GM10266 (cell line): ENCODE results near the gene ATP11C.

Experiments used
- DNase-seq: peaks from one replicate; pipeline ENCODE4 v3.0.0; 2012; ENCODE audit errors: extremely low spot score
- TF ChIP-seq, protein P1 (sequence below): IDR thresholded peaks from 2 replicates; pipeline ENCODE4 v1.5.1; 2012; ENCODE audit warnings: mild to moderate bottlenecking, low read depth; ENCODE audit not compliant: control insufficient read depth, insufficient read depth; ENCODE audit errors: missing control alignments

The ATP11C gene

DNA sequence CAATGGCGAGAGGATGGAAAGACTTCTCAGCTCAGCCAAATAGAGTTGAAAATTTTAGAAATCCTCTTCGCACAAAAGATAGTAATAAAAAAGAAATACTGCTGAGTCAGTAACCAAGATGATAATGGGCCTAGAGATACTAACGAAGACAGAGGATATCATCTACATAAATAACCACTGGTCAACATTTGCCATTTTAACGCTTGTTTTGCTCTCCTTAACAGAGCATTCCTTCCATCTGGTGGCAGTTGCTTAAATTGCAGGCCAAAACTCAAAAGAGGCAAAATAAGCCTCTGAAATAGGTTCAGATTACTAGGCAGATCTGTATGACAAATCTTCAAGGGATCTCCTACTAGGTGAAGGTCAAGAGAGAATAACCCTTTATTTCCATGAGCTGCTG, 173.2 kb downstream of the ATP11C start:
- TF ChIP-seq, protein P1, sequence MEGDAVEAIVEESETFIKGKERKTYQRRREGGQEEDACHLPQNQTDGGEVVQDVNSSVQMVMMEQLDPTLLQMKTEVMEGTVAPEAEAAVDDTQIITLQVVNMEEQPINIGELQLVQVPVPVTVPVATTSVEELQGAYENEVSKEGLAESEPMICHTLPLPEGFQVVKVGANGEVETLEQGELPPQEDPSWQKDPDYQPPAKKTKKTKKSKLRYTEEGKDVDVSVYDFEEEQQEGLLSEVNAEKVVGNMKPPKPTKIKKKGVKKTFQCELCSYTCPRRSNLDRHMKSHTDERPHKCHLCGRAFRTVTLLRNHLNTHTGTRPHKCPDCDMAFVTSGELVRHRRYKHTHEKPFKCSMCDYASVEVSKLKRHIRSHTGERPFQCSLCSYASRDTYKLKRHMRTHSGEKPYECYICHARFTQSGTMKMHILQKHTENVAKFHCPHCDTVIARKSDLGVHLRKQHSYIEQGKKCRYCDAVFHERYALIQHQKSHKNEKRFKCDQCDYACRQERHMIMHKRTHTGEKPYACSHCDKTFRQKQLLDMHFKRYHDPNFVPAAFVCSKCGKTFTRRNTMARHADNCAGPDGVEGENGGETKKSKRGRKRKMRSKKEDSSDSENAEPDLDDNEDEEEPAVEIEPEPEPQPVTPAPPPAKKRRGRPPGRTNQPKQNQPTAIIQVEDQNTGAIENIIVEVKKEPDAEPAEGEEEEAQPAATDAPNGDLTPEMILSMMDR = peak; percentile 32
- no peak for DNase-seq

DNA sequence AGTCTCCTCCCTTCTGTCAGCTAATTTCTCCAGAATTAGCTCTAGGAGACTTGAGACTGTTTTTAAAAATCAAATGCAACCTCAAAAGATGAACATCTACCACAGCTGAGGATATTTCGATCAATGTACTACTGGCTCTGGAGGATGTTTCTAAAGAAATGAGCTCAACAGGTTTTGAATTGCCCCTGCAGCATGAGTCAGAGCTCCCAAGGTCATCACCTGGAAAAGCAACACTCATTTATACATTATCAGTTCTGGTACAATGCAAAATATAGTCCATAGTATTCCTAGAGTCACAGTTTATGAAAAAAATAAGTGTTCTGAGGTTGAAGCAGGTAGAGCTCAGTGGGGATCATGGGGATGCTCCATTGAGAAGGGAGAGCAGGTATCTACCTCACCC, 174.0 kb downstream of the ATP11C start:
- no peak for DNase-seq
- TF ChIP-seq, protein P1 = no peak

DNA sequence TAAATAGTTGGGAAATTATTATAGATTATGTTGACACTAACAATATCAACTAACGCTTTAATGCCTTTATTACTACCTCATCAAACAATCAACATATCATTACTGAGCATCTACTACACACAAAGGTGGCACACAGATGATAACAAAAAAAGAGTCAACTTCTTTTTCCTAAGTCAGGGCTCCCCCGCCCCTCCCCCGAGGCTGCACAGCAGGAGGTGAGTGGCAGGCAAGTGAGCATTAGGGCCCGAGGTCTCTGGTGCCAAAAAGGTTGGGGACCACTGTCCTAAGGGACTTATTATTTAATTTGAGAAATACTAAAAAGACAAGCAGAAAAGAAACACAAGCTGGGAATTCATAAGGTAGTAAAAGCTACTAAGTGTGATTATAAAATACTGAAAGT, 174.6 kb downstream of the ATP11C start:
- DNase-seq = no peak
- TF ChIP-seq, protein P1 = no peak

DNA sequence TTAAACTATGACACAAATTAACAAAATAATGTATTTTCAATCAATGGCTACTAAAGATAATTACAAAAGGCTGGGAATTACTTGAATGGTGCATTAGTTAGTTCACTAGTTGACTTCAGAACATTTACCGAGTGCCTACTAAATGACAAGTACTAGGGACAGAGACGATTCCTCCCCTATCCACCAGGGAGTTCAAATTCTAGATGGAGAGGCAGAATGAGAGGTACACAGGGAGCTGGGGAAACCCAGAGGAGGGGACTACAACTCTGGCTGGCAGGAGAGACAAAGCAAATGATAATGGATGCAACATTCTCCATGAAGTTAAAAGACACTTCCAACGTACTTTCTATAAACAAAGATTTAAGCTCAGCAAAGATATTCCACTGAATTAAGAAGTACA, 181.8 kb downstream of the ATP11C start:
- no peak for DNase-seq

DNA sequence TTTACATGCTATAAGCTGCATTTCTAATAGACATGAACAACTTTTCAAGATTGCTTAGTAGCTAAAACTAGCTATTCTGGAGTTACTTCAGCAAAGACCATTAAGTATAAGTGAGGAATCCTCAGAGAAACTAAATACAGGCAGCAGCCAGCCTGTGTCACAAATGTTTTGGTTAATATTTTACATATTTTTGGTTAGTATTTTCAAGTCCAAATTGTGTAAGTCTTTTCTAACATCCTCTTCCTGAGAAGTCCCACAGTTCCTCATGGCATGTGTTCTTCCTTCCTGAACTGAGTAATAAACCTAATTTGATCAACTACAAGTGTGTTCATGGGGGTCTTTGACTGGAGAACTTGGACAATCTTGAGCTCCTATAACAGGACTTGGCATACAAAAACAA, 182.5 kb downstream of the ATP11C start:
- TF ChIP-seq, protein P1 = no peak
- no peak for DNase-seq

More for the DNA sequence above, 181.8 kb downstream of the ATP11C start:
- TF ChIP-seq, protein P1 = no peak

DNA sequence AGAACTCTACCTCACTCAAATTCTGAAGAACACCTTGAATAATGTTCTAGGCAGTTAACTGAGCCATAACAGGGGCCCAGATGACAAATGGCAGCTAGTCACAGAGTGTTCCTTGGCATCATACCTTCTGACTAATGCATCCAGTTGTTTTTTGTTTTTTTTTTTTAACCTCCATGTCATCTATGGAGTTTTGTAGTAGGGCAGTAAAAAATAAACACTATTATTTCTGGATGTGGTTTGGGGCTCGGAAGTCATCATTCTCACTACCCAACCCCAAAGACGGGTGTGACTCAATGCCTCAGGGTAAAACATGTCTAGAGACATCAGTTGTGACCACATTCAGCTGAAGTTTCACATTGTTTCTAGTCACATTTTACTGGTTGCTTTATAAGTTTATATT, 193.7 kb downstream of the ATP11C start:
- peak; percentile 4 for DNase-seq
- TF ChIP-seq, protein P1 = no peak

DNA sequence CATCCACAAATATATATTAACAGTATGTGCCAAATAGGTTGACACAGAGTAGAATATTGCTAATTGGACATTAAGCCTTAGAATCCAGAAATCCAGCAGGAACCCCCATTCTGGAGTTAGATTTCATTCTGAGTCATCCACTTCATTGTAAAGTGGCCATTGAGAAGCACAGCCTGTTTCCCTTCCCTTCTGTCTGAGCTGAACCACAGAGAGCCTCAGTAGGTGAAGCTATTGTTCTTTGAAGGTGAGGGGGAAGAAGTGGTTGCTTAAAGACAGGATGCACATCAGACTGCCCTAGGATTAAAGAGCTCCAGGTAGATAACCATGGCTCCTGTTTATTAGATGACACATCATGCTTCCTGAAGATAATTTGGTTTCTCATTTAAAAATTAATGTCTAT, 194.3 kb downstream of the ATP11C start:
- TF ChIP-seq, protein P1 = no peak
- no peak for DNase-seq
